K562 (cell line): Measurements from ENCODE around the gene ZNF124. TPM values are rescaled to one million over a fixed set of nuclear protein-coding genes. Genes with fewer than 3 reads are reported as not detected.

Experiments
- ATAC-seq: fragments of 200-7000 bp; cut with Tn5 transposase; 3 replicates; pipeline ENCODE4 v1.9.1; 2020; ENCODE audit warnings: moderate library complexity
- BruUV-seq: library from RNA; stranded (reverse); fragments of 400-500 nt; replicated peaks from 2 replicates; lab custom pipeline; 2021; lab: Mats Ljungman, UMichigan
- CTCF ChIA-PET: fragments of 300-600 bp; formaldehyde crosslinking; extraction: SDS; loops from one replicate; lab custom pipeline; 2021; ENCODE audit warnings: low intra/inter-chr PET ratio; lab: Yijun Ruan, JAX
- POLR2A ChIA-PET: fragments of 300-600, 350-650 bp; sonication (Branson Sonifier 250); formaldehyde crosslinking; extraction: SDS; loops from one replicate; lab custom pipeline; 2021; ENCODE audit warnings: antibody characterized with exemption, inconsistent platforms; lab: Yijun Ruan, JAX
- DNase-seq, 4 experiments: peaks; one replicate each; pipeline versions ENCODE4 v3.0.0 to v3.0.0-alpha.2; 2011 to 2018; ENCODE audit warnings: low spot score in 3 of 4, mixed read lengths in 3 of 4; ENCODE audit errors: extremely low read depth in 1 of 4
- FAIRE-seq: peaks from 2 replicates; lab custom pipeline; 2011; peaks lifted over from hg19 to GRCh38; lab: Jason Lieb, UNC
- H2AFZ ChIP-seq: 2 replicates; pipeline ENCODE4 v1.6.0; 2011; ENCODE audit warnings: low read depth, low read length, control low read depth, inconsistent platforms
- H3K27ac ChIP-seq: fragments of 200-600 bp; 3 replicates; pipeline ENCODE4 v1.8.0; 2011; ENCODE audit warnings: low read depth, mild to moderate bottlenecking, control low read depth, inconsistent platforms, low read length, moderate library complexity, mixed read lengths; ENCODE audit errors: extremely low read depth
- H3K27me3 ChIP-seq, 2 experiments: fragments of 300-600 bp in 1 of 2; 2 replicates in 1 of 2; 3 replicates in 1 of 2; pipeline versions ENCODE4 v1.6.0 to v1.8.0; 2011; ENCODE audit warnings: inconsistent platforms in 2 of 2, low read length in 2 of 2, mild to moderate bottlenecking in 1 of 2, mixed read lengths in 1 of 2, moderate library complexity in 1 of 2; ENCODE audit not compliant: control insufficient read depth in 2 of 2, insufficient read depth in 2 of 2
- H3K36me3 ChIP-seq: fragments of 300-600 bp; 3 replicates; pipeline ENCODE4 v1.8.0; 2011; ENCODE audit warnings: mild to moderate bottlenecking, low read length, inconsistent platforms; ENCODE audit not compliant: control insufficient read depth, insufficient read depth
- H3K4me1 ChIP-seq, 2 experiments: fragments of 200-600 bp in 1 of 2; replicated peaks in 1 of 2; 2 replicates in 1 of 2; 3 replicates in 1 of 2; pipeline versions ENCODE4 v1.5.1 to v1.8.0; 2011; ENCODE audit warnings: inconsistent platforms in 2 of 2, low read length in 2 of 2, mild to moderate bottlenecking in 1 of 2, mixed read lengths in 1 of 2, moderate library complexity in 1 of 2; ENCODE audit not compliant: control insufficient read depth in 2 of 2, insufficient read depth in 2 of 2
- H3K4me2 ChIP-seq: 2 replicates; pipeline ENCODE4 v1.6.1; 2011; ENCODE audit warnings: low read length, control low read depth, inconsistent platforms, mixed read lengths; ENCODE audit not compliant: insufficient read depth
- H3K4me3 ChIP-seq: fragments of 200-600 bp; sonication (generic), shearing (Covaris generic); 2 replicates; pipeline ENCODE4 v1.5.1; 2016; ENCODE audit warnings: control low read depth, inconsistent platforms
- H3K79me2 ChIP-seq: fragments of 200-600 bp; 3 replicates; pipeline ENCODE4 v1.8.0; 2011; ENCODE audit warnings: low read length, inconsistent platforms; ENCODE audit not compliant: control insufficient read depth, insufficient read depth
- H3K9ac ChIP-seq, 2 experiments: 2 replicates each; pipeline versions ENCODE4 v1.6.0 to v1.6.1; 2011; ENCODE audit warnings: low read depth in 2 of 2, low read length in 2 of 2, control low read depth in 1 of 2, inconsistent platforms in 1 of 2, mild to moderate bottlenecking in 1 of 2, mixed read lengths in 1 of 2; ENCODE audit not compliant: insufficient read depth in 1 of 2
- H3K9me1 ChIP-seq: one replicate; pipeline ENCODE4 v1.6.0; 2011; ENCODE audit warnings: inconsistent platforms, mild to moderate bottlenecking, low read length, moderate library complexity; ENCODE audit not compliant: control insufficient read depth, insufficient read depth
- H3K9me3 ChIP-seq: replicated peaks from 2 replicates; pipeline ENCODE4 v1.5.1; 2011; ENCODE audit warnings: low read depth, low read length, inconsistent platforms; ENCODE audit not compliant: control insufficient read depth, insufficient read depth
- H4K20me1 ChIP-seq: replicated peaks from 2 replicates; pipeline ENCODE4 v1.6.1; 2011; ENCODE audit warnings: low read length, inconsistent platforms, mixed read lengths; ENCODE audit not compliant: control insufficient read depth, insufficient read depth
- ATF1 ChIP-seq, 2 experiments: fragments of 450-650 bp in 1 of 2; IDR thresholded peaks; 2 replicates each; pipeline ENCODE4 v1.6.1; 2016; ENCODE audit warnings: missing compliant biosample characterization in 1 of 2, missing genetic modification characterization in 1 of 2
- BACH1 ChIP-seq: fragments of 200-800 bp; sonication (Bioruptor generic); IDR thresholded peaks from 2 replicates; pipeline ENCODE4 v1.6.1; 2016; ENCODE audit warnings: missing genetic modification characterization, missing compliant biosample characterization
- BMI1 ChIP-seq: fragments of 150-350 bp; IDR thresholded peaks from 2 replicates; pipeline ENCODE4 v1.6.1; 2014; ENCODE audit warnings: low read length
- CBX5 ChIP-seq: IDR thresholded peaks from 2 replicates; pipeline ENCODE4 v1.6.1; 2014; ENCODE audit warnings: low read depth, borderline replicate concordance
- CTBP1 ChIP-seq: fragments of 450-650 bp; IDR thresholded peaks from 2 replicates; pipeline ENCODE4 v1.6.1; 2016; ENCODE audit warnings: borderline replicate concordance
- EP400 ChIP-seq: fragments of 450-650 bp; IDR thresholded peaks from 2 replicates; pipeline ENCODE4 v1.6.1; 2017; ENCODE audit warnings: antibody characterized with exemption, mild to moderate bottlenecking, moderate library complexity
- GATAD2B ChIP-seq: fragments of 450-650 bp; IDR thresholded peaks from 2 replicates; pipeline ENCODE4 v1.6.1; 2017; ENCODE audit warnings: mild to moderate bottlenecking, borderline replicate concordance
- HDAC2 ChIP-seq: fragments of 450-650 bp; IDR thresholded peaks from 2 replicates; pipeline ENCODE4 v1.6.1; 2016; ENCODE audit warnings: mild to moderate bottlenecking
- HMBOX1 ChIP-seq: sonication (generic); IDR thresholded peaks from 2 replicates; pipeline ENCODE4 v1.6.1; 2016
- HOXB6 ChIP-seq: fragments of 250-450 bp; sonication (Bioruptor Pico); IDR thresholded peaks from 2 replicates; pipeline ENCODE4 v1.5.1; 2022; ENCODE audit warnings: mild to moderate bottlenecking, borderline replicate concordance
- IRF1 ChIP-seq: sonication (generic); formaldehyde crosslinking; IDR thresholded peaks from 2 replicates; pipeline ENCODE4 v1.8.0; 2022; ENCODE audit warnings: missing genetic modification reagents, mild to moderate bottlenecking, borderline replicate concordance
- KLF16 ChIP-seq: IDR thresholded peaks from 2 replicates; pipeline ENCODE4 v1.6.1; 2016; ENCODE audit warnings: antibody characterized with exemption
- PML ChIP-seq: IDR thresholded peaks from 2 replicates; pipeline ENCODE4 v1.6.1; 2012; ENCODE audit warnings: low read length, inconsistent platforms
- PURB ChIP-seq: sonication (generic); formaldehyde crosslinking; IDR thresholded peaks from 2 replicates; pipeline ENCODE4 v1.9.0; 2021; ENCODE audit warnings: low read depth, mild to moderate bottlenecking, missing genetic modification reagents
- TCF3 ChIP-seq: sonication (generic); formaldehyde crosslinking; IDR thresholded peaks from 2 replicates; pipeline ENCODE4 v1.4.0; 2020; ENCODE audit warnings: mild to moderate bottlenecking, missing genetic modification reagents
- ZBTB7A ChIP-seq: IDR thresholded peaks from 2 replicates; pipeline ENCODE4 v1.6.1; 2011; ENCODE audit warnings: low read depth, mild to moderate bottlenecking, low read length, moderate library complexity, borderline replicate concordance; ENCODE audit not compliant: control insufficient read depth
- ZNF134 ChIP-seq: fragments of 250-450 bp; sonication (Bioruptor Pico); conservative IDR thresholded peaks from 2 replicates; pipeline ENCODE4 v1.4.0; 2020
- ZNF143 ChIP-seq: sonication (generic); formaldehyde crosslinking; IDR thresholded peaks from 2 replicates; pipeline ENCODE4 v1.9.0; 2022; ENCODE audit warnings: mild to moderate bottlenecking, missing genetic modification reagents
- ZNF197 ChIP-seq: fragments of 200-800 bp; sonication (Bioruptor generic); IDR thresholded peaks from 2 replicates; pipeline ENCODE4 v1.6.1; 2016; ENCODE audit warnings: low read depth, missing genetic modification characterization, missing compliant biosample characterization
- ZNF507 ChIP-seq: conservative IDR thresholded peaks from 2 replicates; pipeline ENCODE4 v1.6.1; 2017; ENCODE audit warnings: missing genetic modification characterization, missing compliant biosample characterization
- ZNF699 ChIP-seq: fragments of 250-450 bp; sonication (Bioruptor Pico); IDR thresholded peaks from 2 replicates; pipeline ENCODE4 v1.8.0; 2021; ENCODE audit warnings: mild to moderate bottlenecking, moderate library complexity; ENCODE audit not compliant: insufficient replicate concordance
- WGBS: fragments of 100-300 bp; shearing (Covaris generic); methylation state at CpG from one replicate; pipeline ENCODE4 v1.1.6; 2016; ENCODE audit warnings: low coverage, mixed read lengths; ENCODE audit not compliant: insufficient coverage; ENCODE audit errors: missing lambda C conversion rate; 5-methylcytosine and 5-hydroxymethylcytosine counted together
- in situ Hi-C: fragments of 300-500 bp; cut with MboI; formaldehyde crosslinking; loops from 4 replicates; pipeline ENCODE4 v1.15.0; 2018; ENCODE audit warnings: inconsistent platforms, mixed read lengths
- intact Hi-C: fragments of 100-400 bp; cut with micrococcal nuclease; formaldehyde crosslinking; loops from 2 replicates; pipeline ENCODE4 v1.14.2; 2022
- polyA plus RNA-seq, 8 experiments: library from polyadenylated mRNA; depleted of rRNA in 4 of 8; stranded (reverse) in 5 of 8; unstranded in 3 of 8; fragments of >200 nt; fragmentation: Nextera tagmentation in 2 of 8; fragmentation: Illumina TruSeq in 1 of 8; extraction: Ambion mirVana in 2 of 8; extraction: Trizol in 1 of 8; gene quantifications; 2 replicates each; pipeline versions ENCODE4 v1.2.1 to v1.2.3, GENCODE V29; 2011 to 2014; ENCODE audit warnings: inconsistent platforms in 1 of 8, missing spikeins in 1 of 8
- total RNA-seq, 7 experiments: library from RNA; depleted of rRNA in 6 of 7; stranded (reverse); fragments of >200 nt in 6 of 7; fragmentation: Illumina TruSeq in 2 of 7; extraction: Trizol in 2 of 7; gene quantifications; 2 replicates each; pipeline versions ENCODE4 v1.2.1 to v1.2.3, GENCODE V29; 2011 to 2021; ENCODE audit warnings: low replicate concordance in 1 of 7

ZNF124 gene
- total and polyA plus RNA-seq, 9 of the 15 experiments (the other 6 are each of a cell fraction or from before 2014, with no cell fraction given), result 7.6 to 71.5 (median 20.2) TPM

GRCh38 chr1:247111700-247112478 is 59.9 kb downstream of the ZNF124 start (continued):
- peak; percentile 92 for TF ChIP-seq CTBP1
- peak; percentile 32; the same call in 1 of the 2 replicates for TF ChIP-seq EP400
- no peak for TF ChIP-seq ATF1 (CRISPR knock-in tag; IDR thresholded peaks at IDR 0.05)
- peak; percentile 59; the same call in 1 of the 2 replicates for TF ChIP-seq ATF1 (tag; IDR thresholded peaks at IDR 0.05)
- TF ChIP-seq PURB, result no peak
- TF ChIP-seq HMBOX1, result no peak
- TF ChIP-seq HOXB6 (CRISPR knock-in tag), result no peak

- intact Hi-C loops, result loop anchor here (5.0 kb wide), 1 partner anchor 101 kb away; no protein-coding TSS in a partner anchor
- Histone ChIP-seq H3K4me3 (peak overlapping the region; percentile 68), H3K27me3 (no peaks in the 10 kb centered on the region), H3K4me1 (peaks cover 4 to 34% of the 10 kb centered on the region in 2 experiments), H3K79me2 (no peaks in the 10 kb centered on the region; the same call in 2 of the 3 replicates), H2AFZ (peak overlapping the region; percentile 100), H3K36me3 (no peaks in the 10 kb centered on the region), H3K9ac (peak overlapping the region; percentile 72 to 94), H3K9me3 (peaks cover 5% of the 10 kb centered on the region), H3K27ac (peak overlapping the region; percentile 82), H4K20me1 (no peaks in the 10 kb centered on the region), H3K9me1 (no peaks in the 10 kb centered on the region), H3K4me2 (peak overlapping the region; percentile 84)
- ChIA-PET POLR2A (interaction anchor here (0.8 to 1.8 kb wide), 3 partner anchors 12 to 180 kb away, joined by 3 to 8 read pairs (median 7); partner anchors contain the start of gene ZNF670), CTCF (interaction anchor here (0.6 kb wide), 1 partner anchor 1955 kb away, joined by 3 read pairs; no protein-coding TSS in a partner anchor)
- under 1% methylated on average over 50 of the region's 62 CpGs for WGBS
- DNase-seq, result peak in 3 of 4 experiments; percentile 68 to 69 (median 68)
- ATAC-seq, result peak; percentile 60
- FAIRE-seq, result no peak
- BruUV-seq, result no TSS peak
- in situ Hi-C loops, result no loop called here
- no peak for TF ChIP-seq HDAC2
- TF ChIP-seq ZNF143 (CRISPR knock-in tag), result no peak
- TF ChIP-seq PML, result no peak
- no peak for TF ChIP-seq ZNF507 (tag)
- TF ChIP-seq GATAD2B, result peak; percentile 80; the same call in 1 of the 2 replicates
- TF ChIP-seq BMI1, result no peak
- 0 out of 2 replicates have a peak, but pooled peaks have one; percentile 12 for TF ChIP-seq ZNF197 (CRISPR knock-in tag)
- TF ChIP-seq TCF3 (CRISPR knock-in tag), result no peak
- no peak for TF ChIP-seq IRF1 (CRISPR knock-in tag)
- TF ChIP-seq CBX5, result no peak
- TF ChIP-seq ZNF134 (CRISPR knock-in tag), result no peak
- TF ChIP-seq ZNF699, result no peak
- TF ChIP-seq ZBTB7A, result peak; percentile 84
- TF ChIP-seq BACH1 (tag), result no peak
- no peak for TF ChIP-seq KLF16
Measured at GRCh38 chr1:247111259-247111699, 60.5 kb downstream of the ZNF124 start.
